Metanephros (tissue), 1 donor: Measurements from ENCODE around the gene GDF2. TPM values are rescaled to one million over a fixed set of nuclear protein-coding genes. Genes with fewer than 3 reads are reported as not detected.

Source experiments
- total RNA-seq: library from RNA; depleted of rRNA; stranded (reverse); fragments of >200 nt; gene quantifications from one replicate; pipeline ENCODE4 v1.2.3, GENCODE V29; 2014

The GDF2 gene
- not detected for total RNA-seq

DNA sequence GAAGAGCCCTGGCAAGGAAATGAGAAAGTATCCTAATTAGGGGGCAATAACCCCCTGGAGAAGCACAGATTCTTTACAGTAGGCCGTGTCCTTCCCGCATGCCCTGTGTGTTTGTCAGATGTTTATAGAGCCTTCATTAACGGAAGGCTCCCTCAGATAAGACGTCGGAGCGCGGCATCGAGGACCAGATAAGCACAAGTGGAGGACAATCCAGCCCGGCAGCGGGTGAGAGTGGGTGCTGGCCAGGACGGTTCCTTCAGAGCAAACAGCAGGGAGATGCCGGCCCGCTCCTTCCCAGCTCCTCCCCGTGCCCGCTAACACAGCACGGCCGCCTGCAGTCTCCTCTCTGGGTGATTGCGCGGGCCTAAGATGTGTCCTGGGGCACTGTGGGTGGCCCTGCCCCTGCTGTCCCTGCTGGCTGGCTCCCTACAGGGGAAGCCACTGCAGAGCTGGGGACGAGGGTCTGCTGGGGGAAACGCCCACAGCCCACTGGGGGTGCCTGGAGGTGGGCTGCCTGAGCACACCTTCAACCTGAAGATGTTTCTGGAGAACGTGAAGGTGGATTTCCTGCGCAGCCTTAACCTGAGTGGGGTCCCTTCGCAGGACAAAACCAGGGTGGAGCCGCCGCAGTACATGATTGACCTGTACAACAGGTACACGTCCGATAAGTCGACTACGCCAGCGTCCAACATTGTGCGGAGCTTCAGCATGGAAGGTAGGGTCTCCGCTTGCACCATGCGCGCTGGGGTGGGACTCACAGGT lies at the start of gene GDF2:
GDF2 (plus strand) TSS at position 155 of the 762 bp plus-strand sequence; CDS start at position 370, 215 bp downstream.

GRCh38 chr10:47299611-47300428 lies 22.4 kb upstream of the GDF2 start, which contains the start of gene GDF10:
Gene GDF10 (plus strand): TSS chr10:47300197. CDS start chr10:47300652, 455 bp downstream.

GRCh38 chr10:47348138-47348651 lies 25.9 kb downstream of the GDF2 start, which contains the start of gene RBP3:
Gene RBP3 (plus strand): TSS chr10:47348363. CDS start chr10:47348485, 122 bp downstream.

Other genes with a start within 250 kb of the GDF2 start
- gene GDF10, start 22.3 kb upstream of the GDF2 start, total RNA-seq, result 1.6 TPM
- gene RBP3, start 25.9 kb downstream of the GDF2 start, total RNA-seq, result not detected
- gene ZNF488, start 61.8 kb downstream of the GDF2 start, total RNA-seq, result 2.4 TPM
- gene ANXA8, start 161.7 kb downstream of the GDF2 start, total RNA-seq, result 0.18 TPM
- gene FAM25G, start 169.2 kb downstream of the GDF2 start, total RNA-seq, result not detected
- gene AGAP9, start 201.2 kb downstream of the GDF2 start, total RNA-seq, result 7.9 TPM